ENCODE results near the gene SMU1.

GRCh38 chr9:33014665-33015014, 61.8 kb downstream of the SMU1 start:
- TF ChIP-seq OSR1 (CRISPR knock-in tag; IDR thresholded peaks at IDR 0.05) (no peak), CSDC2 (CRISPR knock-in tag; IDR thresholded peaks at IDR 0.05) (no peak), ZFP3 (CRISPR knock-in tag; IDR thresholded peaks at IDR 0.05) (no peak), RARB (CRISPR knock-in tag; IDR thresholded peaks at IDR 0.05) (no peak), ZNF8 (CRISPR knock-in tag; IDR thresholded peaks at IDR 0.05) (no peak), SNAI2 (CRISPR knock-in tag; IDR thresholded peaks at IDR 0.05) (no peak)
